Spleen (tissue), 11 donors: ENCODE measurements around the gene THRAP3. TPM values are rescaled to one million over a fixed set of nuclear protein-coding genes. Genes with fewer than 3 reads are reported as not detected.

ENCODE experiments used
- DNase-seq: peaks from one replicate; pipeline ENCODE4 v3.0.0-alpha.2; 2020
- H3K27ac ChIP-seq, 8 donors: fragments of 200-600 bp; sonication (generic) in 7 of 8; 1 replicate in 4 of 8; 2 replicates in 4 of 8; pipeline versions ENCODE4 v1.5.0 to v1.8.0; 2016 to 2021; ENCODE audit warnings: inconsistent platforms in 4 of 8, mild to moderate bottlenecking in 4 of 8, moderate library complexity in 1 of 8
- H3K27me3 ChIP-seq, 7 donors: fragments of 200-600 bp; sonication (generic) in 6 of 7; replicated peaks in 1 of 7; 1 replicate in 4 of 7; 2 replicates in 3 of 7; pipeline versions ENCODE4 v1.5.0 to v1.8.0; 2016 to 2021; ENCODE audit warnings: inconsistent platforms in 3 of 7, mild to moderate bottlenecking in 1 of 7
- H3K36me3 ChIP-seq, 6 donors: fragments of 200-600 bp; sonication (generic) in 5 of 6; 1 replicate in 4 of 6; 2 replicates in 2 of 6; pipeline versions ENCODE4 v1.5.0 to v1.8.0; 2016 to 2021; ENCODE audit warnings: inconsistent platforms in 2 of 6
- H3K4me1 ChIP-seq, 6 donors: fragments of 200-600 bp; sonication (generic) in 5 of 6; 1 replicate in 3 of 6; 2 replicates in 3 of 6; pipeline versions ENCODE4 v1.5.0 to v1.8.0; 2016 to 2021; ENCODE audit warnings: inconsistent platforms in 3 of 6
- H3K4me3 ChIP-seq, 8 donors: fragments of 200-600 bp; sonication (generic) in 7 of 8; 1 replicate in 4 of 8; 2 replicates in 4 of 8; pipeline versions ENCODE4 v1.5.0 to v1.8.0; 2016 to 2021; ENCODE audit warnings: inconsistent platforms in 4 of 8, mild to moderate bottlenecking in 4 of 8, moderate library complexity in 2 of 8
- H3K9me3 ChIP-seq, 8 donors: fragments of 200-600 bp; sonication (generic) in 7 of 8; 1 replicate in 4 of 8; 2 replicates in 4 of 8; pipeline versions ENCODE4 v1.5.0 to v1.8.0; 2016 to 2021; ENCODE audit warnings: inconsistent platforms in 4 of 8
- POLR2A ChIP-seq, 3 donors: fragments of 450-650 bp; IDR thresholded peaks; one replicate each; pipeline ENCODE4 v1.5.1; 2017; ENCODE audit warnings: antibody characterized with exemption in 3 of 3, mild to moderate bottlenecking in 1 of 3
- POLR2AphosphoS5 ChIP-seq, 3 donors: sonication (generic); formaldehyde crosslinking; IDR thresholded peaks; one replicate each; pipeline ENCODE4 v1.5.1; 2017; ENCODE audit warnings: antibody characterized with exemption in 3 of 3
- WGBS, 5 donors: extraction: QIAGEN DNeasy Blood & Tissue Kit in 3 of 5; methylation state at CpG; one replicate each; pipeline versions ENCODE4 v1.1.5 to v1.1.7; 2013 to 2018; 5-methylcytosine and 5-hydroxymethylcytosine counted together
- intact Hi-C: fragments of 100-400 bp; cut with DNase I; formaldehyde crosslinking; loops from one replicate; pipeline ENCODE4 v1.15.0; 2023; ENCODE audit warnings: low total_unique reads
- polyA plus RNA-seq, 3 donors: library from polyadenylated mRNA; stranded (reverse); fragments of 200-250 nt; gene quantifications; one replicate each; pipeline ENCODE4 v1.2.1, GENCODE V29; 2013
- total RNA-seq, 7 donors: library from RNA; depleted of rRNA in 3 of 7; stranded (reverse); fragments of >200 nt in 3 of 7; fragmentation: NEBNext Ultra II Directional in 4 of 7; extraction: Animal tissue kit (Norgen Biotek cat#: 25700) in 4 of 7; gene quantifications; one replicate each; pipeline versions ENCODE4 v1.1.0 to v1.2.1, GENCODE V29; 2016 to 2021
- TF ChIP-seq, protein P1 (sequence below), 11 experiments: fragments of 200-600 bp in 7 of 11; fragments of 450-650 bp in 4 of 11; sonication (generic) in 4 of 11; IDR thresholded peaks in 8 of 11; conservative IDR thresholded peaks in 3 of 11; 1 replicate in 7 of 11; 2 replicates in 4 of 11; pipeline versions ENCODE4 v1.4.0 to v1.8.0; 2016 to 2021; ENCODE audit warnings: antibody characterized with exemption in 11 of 11, inconsistent platforms in 4 of 11, mild to moderate bottlenecking in 1 of 11
- donor health status: healthy with polysubstance abuse.
- donor health status: DM: no; HTN: no; CAD: no; lungs with moderate emphysema.
- donor health status: DM: no; HTN: no; CAD: no.
- donor health status: Bipolar disorder and iron deficiency.
- donor health status: healthy.
- donor health status: DM: no; HTN: no; CAD: no.
- donor health status: DM: yes; HTN: yes; CAD: no.

The THRAP3 gene
- total and polyA plus RNA-seq, 10 donors, result 21.2 to 109 (median 86.4) TPM

DNA sequence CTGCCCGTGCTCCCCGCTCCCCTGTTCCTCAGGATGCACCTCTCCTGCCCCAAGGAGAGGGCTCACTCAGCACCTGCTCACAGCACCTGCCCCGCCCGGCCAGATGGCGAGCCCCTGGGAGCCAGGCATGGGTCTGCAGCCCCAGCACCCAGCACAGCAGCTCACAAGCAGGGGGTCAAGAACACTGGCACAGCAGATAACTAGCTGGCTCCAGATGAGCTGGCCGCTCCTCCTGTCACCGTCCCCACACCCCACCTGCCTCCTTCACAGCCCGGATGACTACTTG is 120.1 kb downstream of the THRAP3 start:
- 83 to 95% (median 90%) methylated on average over 8 of the region's 8 CpGs for WGBS, 5 donors
- Histone ChIP-seq H3K36me3 (peaks cover 3 to 100% (median 72%) of the 10 kb centered on the region in 6 donors), H3K4me3 (no peak overlapping the region), H3K27me3 (no peaks in the 10 kb centered on the region), H3K27ac (peak overlapping the region in 3 of 8 donors; percentile 54 to 67 (median 62)), H3K4me1 (peaks cover 26 to 74% (median 51%) of the 10 kb centered on the region in 6 donors), H3K9me3 (no peaks in the 10 kb centered on the region)
- TF ChIP-seq POLR2AphosphoS5 (IDR thresholded peaks at IDR 0.05) (no peak), POLR2A (IDR thresholded peaks at IDR 0.05) (no peak)
- TF ChIP-seq, protein P1, sequence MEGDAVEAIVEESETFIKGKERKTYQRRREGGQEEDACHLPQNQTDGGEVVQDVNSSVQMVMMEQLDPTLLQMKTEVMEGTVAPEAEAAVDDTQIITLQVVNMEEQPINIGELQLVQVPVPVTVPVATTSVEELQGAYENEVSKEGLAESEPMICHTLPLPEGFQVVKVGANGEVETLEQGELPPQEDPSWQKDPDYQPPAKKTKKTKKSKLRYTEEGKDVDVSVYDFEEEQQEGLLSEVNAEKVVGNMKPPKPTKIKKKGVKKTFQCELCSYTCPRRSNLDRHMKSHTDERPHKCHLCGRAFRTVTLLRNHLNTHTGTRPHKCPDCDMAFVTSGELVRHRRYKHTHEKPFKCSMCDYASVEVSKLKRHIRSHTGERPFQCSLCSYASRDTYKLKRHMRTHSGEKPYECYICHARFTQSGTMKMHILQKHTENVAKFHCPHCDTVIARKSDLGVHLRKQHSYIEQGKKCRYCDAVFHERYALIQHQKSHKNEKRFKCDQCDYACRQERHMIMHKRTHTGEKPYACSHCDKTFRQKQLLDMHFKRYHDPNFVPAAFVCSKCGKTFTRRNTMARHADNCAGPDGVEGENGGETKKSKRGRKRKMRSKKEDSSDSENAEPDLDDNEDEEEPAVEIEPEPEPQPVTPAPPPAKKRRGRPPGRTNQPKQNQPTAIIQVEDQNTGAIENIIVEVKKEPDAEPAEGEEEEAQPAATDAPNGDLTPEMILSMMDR (IDR thresholded peaks at IDR 0.05 in 8 of 11, conservative IDR thresholded peaks at IDR 0.05 in 3 of 11), result no peak
- intact Hi-C loops, result loop anchor here (10.0 kb wide), 1 partner anchor 70 kb away; no protein-coding TSS in a partner anchor
- peak; percentile 71 for DNase-seq

DNA sequence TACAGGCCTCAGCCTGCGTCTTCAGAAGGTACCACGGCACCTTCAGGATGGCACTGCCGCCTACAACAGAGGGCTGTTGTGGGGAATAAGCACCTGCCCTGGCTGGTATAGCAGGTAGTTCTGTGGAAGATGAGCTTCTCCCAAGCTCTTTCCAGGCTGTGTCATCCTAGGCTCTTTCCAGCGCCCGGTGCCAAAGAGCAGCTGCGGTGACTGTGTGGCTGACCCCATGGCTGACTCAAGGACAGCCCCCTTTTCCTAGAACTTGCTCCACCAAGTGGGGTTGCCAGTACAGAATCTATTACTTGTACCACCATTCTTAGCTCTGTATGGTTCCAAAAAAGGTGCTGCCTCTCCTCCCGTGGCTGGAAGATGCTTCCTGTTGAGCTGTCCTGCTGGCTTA is 121.1 kb downstream of the THRAP3 start:
- Histone ChIP-seq H3K27me3 (no peaks in the 10 kb centered on the region), H3K27ac (peak overlapping the region in 1 of 8 donors; percentile 67), H3K9me3 (no peaks in the 10 kb centered on the region), H3K4me3 (no peak overlapping the region), H3K36me3 (peaks cover 3 to 99% (median 67%) of the 10 kb centered on the region in 6 donors), H3K4me1 (peaks cover 32 to 74% (median 52%) of the 10 kb centered on the region in 6 donors)
- no peak for TF ChIP-seq POLR2A (IDR thresholded peaks at IDR 0.05)
- TF ChIP-seq, protein P1 (IDR thresholded peaks at IDR 0.05 in 8 of 11, conservative IDR thresholded peaks at IDR 0.05 in 3 of 11), result no peak
- TF ChIP-seq POLR2AphosphoS5 (IDR thresholded peaks at IDR 0.05), result no peak
- WGBS, 5 donors, result 89 to 93% (median 92%) methylated on average over 7 of the region's 7 CpGs
- DNase-seq, result peak; percentile 66
- intact Hi-C loops, result loop anchor here (10.0 kb wide), 1 partner anchor 69 kb away; no protein-coding TSS in a partner anchor

DNA sequence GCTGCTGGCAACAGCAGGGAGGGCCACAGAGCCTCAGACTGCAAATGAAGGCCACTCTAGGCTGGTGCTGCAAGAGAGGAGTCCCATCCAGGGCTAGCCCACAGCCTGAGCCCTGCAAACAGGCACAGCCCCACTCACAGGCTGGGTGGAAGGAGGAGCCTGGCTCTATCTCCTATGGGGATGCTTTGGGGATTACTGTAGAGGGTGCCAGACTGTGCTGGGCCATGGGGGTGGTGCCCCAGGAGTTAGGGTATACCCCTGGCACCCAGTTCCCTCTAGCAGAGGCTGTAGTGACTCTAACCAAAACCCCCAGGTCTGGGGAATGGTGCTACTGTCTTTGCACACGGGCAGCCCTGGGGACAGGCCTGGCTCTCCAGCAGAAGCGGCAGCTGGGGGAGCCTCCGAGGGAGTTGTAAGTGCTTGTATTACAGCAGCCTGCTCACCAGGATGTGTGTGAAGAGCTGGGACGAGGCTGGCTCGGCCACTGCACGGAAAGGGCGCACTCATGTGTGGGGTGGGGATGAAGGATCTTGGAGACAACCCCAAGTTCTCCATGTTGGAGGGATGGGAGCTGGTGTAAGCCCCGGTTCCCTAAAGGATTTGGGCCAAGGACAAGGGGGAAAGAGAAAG is 122.6 kb downstream of the THRAP3 start:
- Histone ChIP-seq H3K4me3 (no peak overlapping the region), H3K9me3 (no peaks in the 10 kb centered on the region), H3K4me1 (peaks cover 45 to 74% (median 56%) of the 10 kb centered on the region in 6 donors), H3K27ac (peak overlapping the region in 3 of 8 donors; percentile 16 to 86 (median 25)), H3K27me3 (no peaks in the 10 kb centered on the region), H3K36me3 (peaks cover 0 to 97% (median 54%) of the 10 kb centered on the region in 6 donors)
- WGBS, 5 donors, result 82 to 92% (median 86%) methylated on average over 6 to 8 of the region's 8 CpGs
- TF ChIP-seq POLR2A (IDR thresholded peaks at IDR 0.05), result no peak
- intact Hi-C loops, result loop anchor here (10.0 kb wide), 1 partner anchor 68 kb away; no protein-coding TSS in a partner anchor
- peak; percentile 69 for DNase-seq

DNA sequence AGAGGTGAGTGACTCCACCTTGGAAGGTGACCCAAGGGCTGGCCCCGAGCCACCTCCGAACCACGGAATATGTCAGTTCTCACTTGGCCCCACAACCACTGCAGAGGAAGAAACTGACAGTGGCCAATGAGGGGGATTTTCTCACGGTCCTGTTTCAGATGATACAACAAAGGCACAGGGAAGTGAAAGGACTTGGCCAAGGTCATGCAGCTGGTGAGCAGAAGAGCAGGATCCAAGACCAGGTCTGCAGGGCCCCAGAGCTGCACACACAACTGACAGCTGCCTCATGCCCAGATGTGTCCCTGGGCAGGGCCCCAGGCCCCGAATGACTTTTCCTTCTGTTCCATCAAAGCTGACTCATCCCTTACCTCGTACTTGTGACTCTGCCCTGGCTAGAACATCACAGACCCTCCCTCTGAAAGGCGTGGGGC is 125.0 kb downstream of the THRAP3 start:
- WGBS, 5 donors, result 22 to 52% (median 30%) methylated on average over 7 of the region's 7 CpGs
- Histone ChIP-seq H3K4me3 (peak overlapping the region in 1 of 8 donors; percentile 43), H3K4me1 (peaks cover 40 to 74% (median 53%) of the 10 kb centered on the region in 6 donors), H3K36me3 (peaks cover 0 to 97% (median 53%) of the 10 kb centered on the region in 6 donors), H3K27me3 (no peaks in the 10 kb centered on the region), H3K27ac (peak overlapping the region; percentile 63 to 86 (median 78)), H3K9me3 (no peaks in the 10 kb centered on the region)
- TF ChIP-seq POLR2A (IDR thresholded peaks at IDR 0.05) (no peak), POLR2AphosphoS5 (IDR thresholded peaks at IDR 0.05) (no peak)
- TF ChIP-seq, protein P1 (IDR thresholded peaks at IDR 0.05 in 8 of 11, conservative IDR thresholded peaks at IDR 0.05 in 3 of 11), result no peak
- intact Hi-C loops, result loop anchor here (10.0 kb wide), 1 partner anchor 66 kb away; no protein-coding TSS in a partner anchor
- DNase-seq, result peak; percentile 85
